Fibroblast of skin of back (primary cell): ENCODE measurements around the gene FES.
"Not testable (repeated sequence)": the region's sequence is repeated elsewhere in the genome, so short reads cannot be mapped to it uniquely, and the experiment has no call there.

Experiments
- DNase-seq: peaks from one replicate; pipeline ENCODE4 v3.0.0-alpha.2; 2013

FES gene

DNA sequence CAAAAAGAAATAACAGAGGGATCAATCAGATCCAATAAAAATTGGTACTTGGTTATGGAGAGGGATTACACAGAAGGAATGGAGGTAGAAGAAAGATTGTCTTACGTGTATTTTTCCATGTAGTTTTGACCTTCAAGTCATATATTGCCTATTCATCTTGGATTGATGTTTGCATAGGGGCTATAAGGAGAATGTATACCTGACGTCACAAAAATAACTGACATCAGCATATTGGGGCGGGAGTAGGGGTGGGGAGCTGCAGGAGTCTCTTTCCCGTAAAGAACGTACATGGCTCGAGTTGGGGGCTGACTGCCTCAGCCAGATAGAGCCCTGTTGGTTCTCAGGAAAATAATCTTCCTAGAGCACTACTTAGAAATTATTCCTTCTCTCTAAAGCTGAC, 21.8 kb upstream of the FES start:
- DNase-seq, result no peak

DNA sequence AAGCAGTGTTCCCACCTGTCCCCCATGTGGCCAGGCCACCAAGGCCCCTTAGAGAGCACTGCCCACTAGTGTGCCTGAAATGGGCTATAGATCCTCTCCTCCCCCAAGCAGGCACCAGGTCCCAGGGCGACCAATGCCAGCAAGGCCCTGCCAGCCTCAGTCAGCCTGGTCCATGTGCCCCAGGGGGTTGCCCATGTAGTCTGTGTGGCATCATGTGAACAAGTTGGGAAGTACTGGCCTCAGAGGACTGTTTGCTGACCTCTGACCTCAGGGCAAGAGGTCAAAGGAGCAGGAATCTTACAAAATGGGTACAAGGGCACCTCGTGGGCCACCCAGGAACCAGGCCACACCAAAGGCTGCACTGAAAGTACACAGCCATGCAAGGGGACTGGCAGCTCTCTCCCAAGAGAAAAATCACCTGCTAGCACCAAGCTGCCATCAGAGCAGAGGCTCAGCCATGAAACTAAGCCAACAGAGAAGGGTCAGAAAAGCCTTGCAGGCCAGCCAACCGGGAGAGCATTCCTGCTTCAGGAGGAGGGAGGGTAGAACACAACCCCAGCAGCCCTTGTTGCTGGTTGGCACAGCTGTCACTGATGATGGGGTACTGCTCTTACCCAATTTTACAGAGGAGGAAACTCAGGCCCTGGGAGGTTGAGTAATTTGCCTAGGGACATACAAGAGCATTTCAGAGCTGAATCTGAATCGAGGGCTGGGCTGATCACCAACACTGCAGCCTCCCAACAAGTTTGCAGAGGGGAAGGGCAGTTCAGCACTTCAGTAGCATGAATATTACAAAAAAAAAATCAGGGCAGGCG, 21.1 kb upstream of the FES start:
- DNase-seq, result no peak

DNA sequence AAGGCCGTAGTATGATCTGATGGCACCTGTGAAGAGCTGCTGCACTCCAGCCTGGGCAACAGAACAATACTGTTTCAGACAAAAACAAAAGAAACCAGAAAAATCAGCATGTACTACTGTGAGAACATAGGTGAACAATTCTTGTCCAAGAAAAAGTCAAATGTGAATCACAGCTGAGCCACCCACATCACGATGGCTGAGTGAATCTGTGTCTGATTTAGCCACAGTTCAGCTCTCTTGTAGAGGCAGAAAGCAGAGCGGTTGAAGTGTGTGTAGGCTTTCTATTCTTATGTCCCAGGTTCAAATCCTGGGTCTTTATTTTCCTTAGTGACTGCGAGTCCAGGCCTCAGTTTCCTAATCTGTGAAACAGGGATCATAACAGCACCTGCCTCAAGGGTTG, 20.3 kb upstream of the FES start:
- no peak for DNase-seq

DNA sequence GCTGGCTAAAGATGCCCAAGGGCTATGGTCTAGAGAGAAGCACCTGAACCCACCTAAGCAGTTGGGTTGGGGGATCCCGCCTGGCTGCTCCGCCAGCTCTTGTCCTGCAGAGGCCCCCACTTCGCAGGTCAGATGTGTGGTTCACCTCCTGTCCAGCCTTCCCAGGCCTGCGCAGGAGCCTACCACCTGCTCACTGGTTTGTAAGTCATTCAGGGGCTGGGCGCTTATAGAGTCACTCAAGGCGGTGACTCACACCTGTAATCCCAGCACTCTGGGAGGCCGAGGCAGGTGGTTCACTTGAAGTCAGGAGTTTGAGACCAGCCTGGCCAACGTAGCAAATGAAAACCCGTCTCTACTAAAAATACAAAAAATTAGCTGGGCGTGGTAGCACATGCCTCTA, 19.8 kb upstream of the FES start:
- no peak for DNase-seq

DNA sequence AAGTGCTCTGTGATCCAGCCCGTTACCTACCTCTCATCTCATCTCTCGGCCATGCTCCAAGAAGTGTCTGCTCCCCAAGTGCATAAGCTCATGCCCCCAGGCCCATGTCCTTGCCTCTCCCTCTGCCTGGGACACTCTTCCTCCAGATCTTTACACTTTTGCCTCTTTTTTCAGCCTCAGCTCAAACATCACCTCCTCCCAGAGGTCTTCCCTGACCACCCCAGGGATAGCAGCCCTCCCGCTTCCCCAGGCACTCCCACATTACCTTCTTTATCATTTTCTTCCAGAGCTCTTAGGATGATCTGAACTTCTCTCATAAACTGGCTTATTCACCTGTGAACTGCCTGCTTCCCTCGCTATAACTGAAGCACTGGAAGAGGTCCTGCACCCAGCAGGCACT, 18.6 kb upstream of the FES start:
- no peak for DNase-seq

DNA sequence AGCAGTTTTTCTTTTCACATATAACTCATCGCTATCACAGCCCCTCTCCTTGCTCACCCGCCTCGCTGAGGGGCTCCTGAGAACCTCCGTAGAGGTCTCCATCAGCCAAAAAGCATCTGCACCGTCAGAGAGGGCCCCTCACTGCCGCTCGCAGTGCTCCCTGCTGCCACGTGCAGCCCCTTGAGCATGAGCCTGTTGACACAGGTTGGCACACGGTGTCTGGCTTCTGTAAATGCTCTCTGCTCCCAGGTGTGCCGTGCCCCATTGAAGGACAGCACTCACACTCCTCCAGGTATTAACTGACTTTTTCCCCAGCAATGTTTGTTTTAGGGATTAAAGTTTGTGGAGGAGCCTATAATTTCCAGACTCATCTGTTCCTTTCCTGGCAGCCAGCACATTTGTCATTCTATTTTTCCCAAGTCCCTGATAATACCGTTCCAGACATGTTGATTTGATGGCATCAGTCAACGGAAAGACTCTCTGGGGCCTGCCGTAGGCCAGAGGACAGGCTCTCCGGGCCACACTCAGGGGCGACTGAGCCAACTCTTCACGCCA, 18.1 kb upstream of the FES start:
- no peak for DNase-seq

DNA sequence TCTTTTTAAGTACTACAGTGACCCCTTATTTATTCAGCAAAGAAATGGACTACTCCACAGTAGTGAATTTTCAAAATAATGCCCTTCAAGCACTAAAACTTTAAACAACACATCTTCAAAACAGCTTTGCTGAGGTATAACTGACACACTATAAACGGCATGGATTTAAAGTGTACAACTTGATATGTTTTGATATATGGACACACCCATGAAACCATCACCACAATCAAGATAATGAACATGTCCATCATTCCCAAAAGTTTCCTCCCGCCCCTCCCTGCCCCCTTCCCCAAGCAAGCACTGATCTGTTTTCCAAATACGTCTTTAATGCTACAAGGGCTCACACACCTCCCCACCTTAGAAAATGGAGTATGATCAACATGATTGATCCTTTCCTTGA, 17.5 kb upstream of the FES start:
- no peak for DNase-seq

DNA sequence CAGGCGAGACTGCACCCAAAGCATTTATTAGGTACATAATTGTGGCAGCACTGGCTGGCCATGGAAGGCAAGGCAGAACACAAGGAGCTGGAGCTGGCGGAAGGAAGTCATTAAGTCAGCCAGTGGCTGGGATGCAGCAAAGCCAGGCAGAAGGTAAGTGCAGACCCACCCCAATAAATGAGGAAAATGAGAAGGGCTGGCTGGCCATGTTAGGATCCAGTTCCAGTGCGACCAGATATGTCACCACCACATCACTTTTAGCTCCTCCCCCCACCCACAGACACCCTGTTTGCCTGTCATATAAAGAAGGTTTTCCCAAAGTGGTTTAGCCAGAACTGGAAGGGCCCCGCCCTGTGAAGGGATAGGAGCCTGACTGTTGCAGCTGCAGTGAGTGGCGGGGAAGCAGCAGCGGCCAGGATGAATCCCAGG, 16.0 kb upstream of the FES start, which contains the start of gene FURIN:
Gene FURIN, plus strand, starts transcription at position 328 of the 429 bp plus-strand sequence. CDS start 7,153 bp downstream, outside the sequence.
- no peak for DNase-seq

DNA sequence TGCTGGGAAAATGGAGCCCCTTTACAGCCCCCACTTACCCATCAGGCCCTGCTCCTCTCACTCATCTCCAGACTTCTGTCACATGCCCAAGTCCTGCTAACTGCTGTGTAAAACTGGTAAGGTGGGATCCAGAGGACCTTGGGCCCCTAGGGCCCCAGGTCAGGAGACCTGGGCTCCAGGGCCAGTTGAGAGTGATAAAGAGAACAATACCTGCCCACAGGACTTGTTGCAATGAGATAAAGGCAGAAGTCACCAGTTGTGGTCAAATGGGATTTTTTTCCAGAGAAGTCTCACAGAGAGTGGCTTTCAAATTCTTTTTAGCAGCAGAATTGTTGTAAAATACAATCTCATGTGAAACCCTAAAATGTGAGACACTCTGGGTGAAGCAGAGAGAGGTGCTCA, 15.2 kb upstream of the FES start:
- DNase-seq, result no peak

DNA sequence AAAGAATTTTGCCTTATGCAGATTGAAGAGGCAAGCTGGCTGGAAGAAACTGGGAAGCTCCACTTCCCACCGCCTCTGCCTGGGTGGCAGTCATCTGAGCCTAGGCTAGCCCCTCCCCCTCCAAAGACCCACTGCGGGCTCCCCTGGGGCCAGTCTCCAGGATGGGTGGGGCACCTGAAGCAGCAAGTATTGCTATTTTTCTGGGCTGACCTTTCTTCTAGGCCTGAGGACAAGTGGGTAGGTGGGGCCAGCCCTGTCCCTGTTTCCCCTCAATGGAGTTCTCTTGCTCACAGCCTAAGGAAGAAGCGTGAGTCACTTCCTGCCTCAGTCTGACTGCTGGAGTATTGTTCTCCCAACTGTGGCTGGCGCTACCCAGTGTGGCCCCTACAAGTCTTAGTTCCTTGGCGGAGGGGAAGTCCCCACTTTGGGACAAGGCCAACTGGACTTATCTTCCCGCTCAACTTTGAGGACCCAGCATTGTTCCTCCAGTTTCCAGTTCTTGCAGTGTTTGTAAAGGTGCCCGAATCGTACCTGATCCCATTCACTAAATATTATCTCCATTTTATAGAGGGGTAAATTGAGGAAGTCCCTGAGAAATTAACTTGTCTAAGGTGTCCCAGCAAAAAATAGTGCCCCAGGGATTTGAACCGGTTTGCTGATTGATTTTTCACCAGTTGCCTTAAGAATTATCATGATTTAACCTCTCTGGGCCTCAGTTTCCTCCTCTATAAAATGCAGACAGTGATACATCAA, 14.5 kb upstream of the FES start:
- DNase-seq, result peak; percentile 93

DNA sequence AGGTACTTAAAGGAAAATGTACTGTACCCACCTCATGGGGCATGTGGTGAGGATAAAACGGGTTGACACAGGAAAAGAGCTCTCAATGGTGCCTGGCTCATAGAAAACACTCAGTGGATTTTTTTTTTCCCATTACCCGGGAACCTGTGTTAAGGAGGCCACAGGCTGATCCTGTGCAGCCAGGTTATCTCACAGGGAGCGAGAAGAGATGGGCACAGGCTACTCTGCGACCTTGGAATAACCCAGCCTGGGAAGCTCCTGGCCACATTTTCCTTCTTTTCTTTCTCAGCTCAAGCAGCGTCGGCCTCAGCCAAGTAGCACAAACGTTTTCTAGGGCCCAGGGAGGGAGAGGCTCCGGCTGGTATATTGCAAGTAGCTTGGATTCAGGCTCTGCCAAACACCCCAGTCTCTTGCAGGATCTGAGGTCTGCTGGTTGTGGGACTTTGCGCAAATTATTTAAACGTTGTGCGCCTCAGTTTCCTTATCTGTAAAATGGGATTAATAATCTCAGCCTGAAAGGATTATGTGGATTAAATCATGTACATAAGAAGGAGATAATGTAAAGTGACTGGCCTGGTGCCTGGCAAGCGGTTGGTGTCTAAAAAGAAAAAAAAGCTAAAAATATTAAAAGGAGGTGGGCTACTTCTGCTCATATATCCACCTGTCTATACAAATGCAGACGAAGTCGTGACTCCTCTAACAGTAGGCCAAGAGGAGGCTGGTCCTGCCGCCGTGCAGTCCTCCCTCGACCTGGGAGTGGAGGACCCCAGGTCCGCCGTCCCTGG, 13.8 kb upstream of the FES start:
- no peak for DNase-seq

DNA sequence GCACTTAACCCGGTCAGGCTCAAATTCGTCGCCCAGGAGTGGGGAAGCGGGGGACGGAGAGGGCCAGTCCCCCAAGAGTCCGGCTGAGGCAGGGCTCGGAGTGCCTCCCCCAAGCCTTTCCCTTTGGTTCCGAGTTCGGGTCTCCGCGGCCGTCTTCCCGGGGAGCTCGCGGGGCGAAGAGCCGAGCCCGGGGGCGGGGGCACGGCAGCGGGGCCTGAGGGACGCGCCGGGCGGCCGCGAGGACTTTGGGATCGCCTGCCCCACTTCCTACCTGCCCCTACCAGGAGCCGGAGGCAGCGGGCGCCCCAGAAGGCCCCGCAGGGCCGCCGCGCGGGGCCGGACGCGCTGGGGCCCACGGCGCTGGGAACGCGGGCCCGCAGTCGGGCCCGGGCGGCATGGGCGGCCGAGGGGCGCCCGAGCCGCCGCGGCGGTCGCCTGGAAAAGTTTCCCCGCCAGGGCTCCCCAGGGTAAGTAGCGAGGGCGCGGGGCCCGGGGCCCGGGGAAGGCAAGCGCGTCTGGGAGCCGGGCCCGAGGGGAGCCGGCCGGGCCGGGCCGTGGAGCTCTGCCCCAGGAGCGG, 13.1 kb upstream of the FES start:
- DNase-seq, result no peak

DNA sequence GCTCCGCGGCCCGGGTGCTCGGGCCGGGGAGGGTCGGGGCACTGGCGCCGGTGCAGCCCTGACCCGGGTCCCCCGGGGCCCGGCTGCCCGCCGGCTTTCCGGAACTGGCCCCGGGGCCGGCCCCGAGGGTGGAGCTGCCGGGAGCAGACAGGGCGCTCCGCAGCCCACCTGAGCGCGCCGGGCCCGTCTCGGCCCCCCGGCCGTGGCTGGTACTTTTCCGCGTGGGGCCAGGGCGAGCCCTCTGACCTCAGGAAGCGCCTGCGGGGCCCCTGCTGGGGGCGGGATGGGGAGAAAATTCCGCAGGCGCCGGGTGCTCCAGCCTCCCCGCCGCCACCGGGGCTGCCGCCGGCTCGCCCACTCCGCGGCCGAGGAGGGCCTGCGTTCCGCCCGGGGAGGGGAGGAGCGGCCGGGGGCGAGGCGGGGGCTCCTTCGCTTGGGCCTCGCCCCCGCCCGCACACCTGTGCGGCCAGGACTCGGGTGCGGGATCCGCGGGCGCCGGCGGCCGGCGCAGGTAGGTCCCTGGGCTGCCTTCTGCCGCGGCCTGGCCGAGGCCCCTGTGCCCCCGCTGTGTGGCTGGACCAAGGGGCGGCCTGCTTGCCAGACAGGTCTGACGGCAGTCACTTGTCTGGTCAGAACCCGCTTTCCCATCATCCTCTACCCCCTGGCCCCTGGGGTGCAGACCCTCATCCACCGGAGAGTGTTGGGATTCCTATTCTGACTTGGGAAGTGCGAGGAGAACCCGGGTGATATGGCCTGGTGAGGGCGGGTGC, 12.4 kb upstream of the FES start:
- DNase-seq, result no peak

DNA sequence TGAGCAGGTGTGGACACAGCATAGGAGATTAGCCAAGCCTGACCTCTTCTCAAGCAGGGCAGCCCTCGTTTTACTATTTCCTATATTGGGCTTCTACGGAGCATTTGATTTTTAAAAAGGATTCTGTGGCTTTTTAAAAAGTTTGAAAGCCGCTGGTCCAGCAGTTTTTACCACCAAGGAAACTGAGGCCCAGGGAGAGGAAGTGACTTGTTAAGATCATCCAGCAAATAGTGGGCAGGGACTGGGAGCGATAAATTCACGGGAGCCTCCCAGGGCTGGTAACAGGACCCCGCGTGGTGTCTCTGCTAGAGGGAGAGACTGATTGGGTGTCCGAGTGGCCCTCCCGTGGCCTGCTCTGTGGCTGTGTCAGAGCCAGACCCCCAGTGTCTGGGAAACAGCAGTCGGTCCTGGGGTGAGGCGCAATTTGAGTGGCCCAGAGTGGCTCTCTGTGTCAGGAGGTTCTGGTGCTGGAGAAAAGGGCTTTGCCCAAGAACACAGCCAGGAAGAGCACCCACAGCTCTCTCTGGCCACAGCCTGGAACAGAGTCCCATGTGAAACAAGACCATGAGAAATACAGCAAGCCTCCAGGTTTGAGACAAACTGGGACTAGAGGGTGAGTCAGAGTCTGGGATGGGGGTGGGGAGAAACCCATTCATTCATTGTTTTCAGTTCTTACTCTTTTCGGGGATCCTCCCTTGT, 11.7 kb upstream of the FES start:
- DNase-seq, result peak; percentile 86

DNA sequence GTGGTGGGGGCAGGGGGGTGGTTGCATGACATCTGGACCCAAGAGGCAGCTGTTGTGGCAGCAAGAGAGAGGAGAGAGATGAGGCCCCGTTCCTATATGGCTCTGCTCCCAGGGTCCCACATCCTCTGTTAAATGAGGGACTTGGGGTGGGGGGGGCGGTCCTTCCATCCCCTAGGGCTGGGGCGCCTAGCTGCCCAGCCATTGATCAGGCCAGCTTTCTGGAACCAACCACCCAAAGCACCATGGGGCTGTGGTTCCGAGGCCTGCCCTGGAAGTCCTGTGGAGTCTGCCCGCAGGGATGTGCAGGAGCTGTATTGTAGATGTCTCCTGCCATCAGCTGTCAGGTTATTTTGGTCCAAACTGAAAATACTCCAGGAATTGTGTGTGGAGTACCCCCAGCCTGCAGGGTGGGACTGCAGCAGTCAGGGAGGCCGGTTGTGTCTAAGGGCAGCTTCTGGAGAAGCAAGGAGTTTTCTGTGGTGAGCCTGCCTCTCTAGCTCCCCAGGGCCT, 10.8 kb upstream of the FES start:
- DNase-seq, result no peak

DNA sequence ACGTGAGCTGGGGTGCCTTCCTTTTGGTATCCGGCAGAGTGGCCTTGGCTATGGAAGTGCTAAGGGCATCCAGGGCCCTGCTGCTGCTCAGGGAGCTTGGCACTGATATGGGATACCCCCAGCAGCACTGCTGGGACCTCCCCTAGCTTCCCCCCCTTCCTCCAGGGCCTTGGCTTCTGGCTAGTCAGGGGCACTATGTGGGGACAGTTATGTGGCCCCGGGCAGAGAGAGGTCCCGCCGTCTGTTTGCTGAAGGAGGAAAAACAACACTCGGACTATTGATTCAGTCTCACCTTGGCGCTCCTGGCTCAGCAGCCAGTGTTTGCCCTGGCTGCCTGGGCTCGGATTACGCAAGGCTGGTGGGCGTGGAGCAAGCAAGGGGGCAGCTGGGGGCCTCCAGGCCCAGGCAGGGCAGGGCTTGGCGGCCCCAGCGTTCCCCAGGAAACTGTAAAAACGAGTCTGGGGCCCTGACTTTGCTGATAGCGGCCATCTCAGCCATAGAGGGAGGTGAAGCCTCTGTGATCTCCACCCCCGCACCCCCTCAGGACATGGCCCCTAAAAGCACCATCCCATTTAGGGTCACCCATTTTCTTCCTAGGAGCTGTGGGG, 10.2 kb upstream of the FES start:
- no peak for DNase-seq

DNA sequence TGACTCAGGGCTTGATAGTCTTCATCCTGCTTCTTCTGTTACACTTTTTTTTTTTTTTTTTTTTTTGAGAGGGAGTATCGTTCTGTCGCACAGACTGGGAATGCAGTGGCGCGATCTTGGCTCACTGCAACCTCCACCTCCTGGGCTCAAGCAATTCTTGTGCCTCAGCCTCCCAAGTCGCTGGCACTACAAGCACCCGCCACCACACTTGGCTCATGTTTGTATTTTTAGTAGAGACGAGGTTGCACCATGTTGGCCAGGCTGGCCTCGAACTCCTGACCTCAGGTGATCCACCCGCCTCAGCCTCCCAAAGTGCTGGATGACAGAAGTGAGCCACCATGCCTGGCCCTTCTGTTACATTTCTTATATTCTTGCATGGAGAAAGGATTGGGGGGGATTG, 9.3 kb upstream of the FES start:
- not testable (repeated sequence) for DNase-seq

DNA sequence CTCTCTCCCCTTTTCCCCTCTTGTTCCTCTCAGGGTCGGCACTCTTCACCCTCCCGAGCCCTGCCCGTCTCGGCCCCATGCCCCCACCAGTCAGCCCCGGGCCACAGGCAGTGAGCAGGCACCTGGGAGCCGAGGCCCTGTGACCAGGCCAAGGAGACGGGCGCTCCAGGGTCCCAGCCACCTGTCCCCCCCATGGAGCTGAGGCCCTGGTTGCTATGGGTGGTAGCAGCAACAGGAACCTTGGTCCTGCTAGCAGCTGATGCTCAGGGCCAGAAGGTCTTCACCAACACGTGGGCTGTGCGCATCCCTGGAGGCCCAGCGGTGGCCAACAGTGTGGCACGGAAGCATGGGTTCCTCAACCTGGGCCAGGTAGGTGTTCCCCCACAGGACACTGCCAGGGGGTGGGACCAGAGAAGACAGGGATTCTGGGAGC, 8.7 kb upstream of the FES start:
- DNase-seq, result no peak

DNA sequence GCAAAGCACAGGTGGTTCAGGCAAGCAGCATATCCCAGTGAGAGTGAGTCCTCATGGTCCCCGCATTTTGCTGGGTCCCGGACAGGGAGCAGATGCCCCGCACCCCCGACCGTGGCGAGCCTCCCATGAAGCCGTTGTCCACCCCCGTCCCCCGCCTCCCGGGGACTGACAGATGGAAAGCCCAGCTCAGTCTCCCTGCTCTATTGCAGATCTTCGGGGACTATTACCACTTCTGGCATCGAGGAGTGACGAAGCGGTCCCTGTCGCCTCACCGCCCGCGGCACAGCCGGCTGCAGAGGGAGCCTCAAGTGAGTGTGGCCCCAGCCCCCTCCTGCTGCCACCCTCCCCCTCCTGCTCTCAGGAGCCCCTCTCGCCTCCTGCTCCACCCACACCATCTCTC, 8.3 kb upstream of the FES start:
- no peak for DNase-seq

DNA sequence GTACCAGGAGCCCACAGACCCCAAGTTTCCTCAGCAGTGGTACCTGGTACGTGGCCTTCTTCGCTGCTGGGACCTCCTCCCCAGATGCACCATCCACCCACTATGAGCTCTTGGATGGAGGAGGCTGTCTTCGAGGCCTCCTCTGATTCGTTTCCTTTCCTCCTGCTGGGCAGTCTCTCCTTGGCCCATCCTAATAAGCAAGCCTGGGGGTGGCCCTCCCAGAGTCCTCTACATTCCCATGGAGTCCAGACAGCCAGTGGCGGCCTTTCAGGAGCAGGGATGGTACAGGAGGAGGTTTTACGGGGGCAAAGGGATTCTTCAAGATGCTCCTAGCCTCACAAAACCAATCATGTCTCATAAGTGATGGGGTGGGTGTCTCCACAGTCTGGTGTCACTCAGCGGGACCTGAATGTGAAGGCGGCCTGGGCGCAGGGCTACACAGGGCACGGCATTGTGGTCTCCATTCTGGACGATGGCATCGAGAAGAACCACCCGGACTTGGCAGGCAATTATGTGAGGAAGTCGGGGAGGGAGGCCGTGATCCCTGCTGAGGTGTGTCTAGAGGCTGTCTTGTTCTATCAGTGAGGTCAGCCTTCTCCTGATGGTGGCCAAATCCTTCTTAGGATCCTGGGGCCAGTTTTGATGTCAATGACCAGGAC, 7.7 kb upstream of the FES start:
- no peak for DNase-seq
